GM12872 (cell line): ENCODE measurements around the gene THEM4.

Experiments
- CTCF ChIP-seq: IDR thresholded peaks from 3 replicates; pipeline ENCODE4 v1.5.1; 2011; ENCODE audit warnings: low read depth, mild to moderate bottlenecking, low read length, moderate library complexity; ENCODE audit not compliant: insufficient read depth

THEM4 gene

GRCh38 chr1:151924691-151925587 lies 15.6 kb upstream of the THEM4 start:
- TF ChIP-seq CTCF: no peak

DNA sequence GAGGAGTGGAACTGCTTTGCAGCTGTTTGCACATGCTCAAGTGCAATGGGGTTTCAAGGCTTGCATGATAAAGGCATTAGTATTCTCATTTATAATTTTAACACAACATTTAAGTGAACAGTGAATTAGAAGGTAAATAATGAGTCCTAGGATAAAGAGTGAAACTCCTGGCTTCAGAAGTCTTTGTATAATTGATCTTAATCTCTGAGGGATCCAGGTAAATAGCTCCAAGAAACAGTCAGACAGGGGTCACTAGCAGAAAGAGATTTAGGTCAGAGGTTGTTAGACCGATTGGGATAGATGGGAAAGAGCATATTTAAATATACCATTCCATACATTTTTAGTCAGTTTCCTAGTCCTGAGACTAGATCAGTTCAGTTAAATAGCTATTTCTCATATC lies 14.1 kb upstream of the THEM4 start:
- TF ChIP-seq CTCF: no peak

DNA sequence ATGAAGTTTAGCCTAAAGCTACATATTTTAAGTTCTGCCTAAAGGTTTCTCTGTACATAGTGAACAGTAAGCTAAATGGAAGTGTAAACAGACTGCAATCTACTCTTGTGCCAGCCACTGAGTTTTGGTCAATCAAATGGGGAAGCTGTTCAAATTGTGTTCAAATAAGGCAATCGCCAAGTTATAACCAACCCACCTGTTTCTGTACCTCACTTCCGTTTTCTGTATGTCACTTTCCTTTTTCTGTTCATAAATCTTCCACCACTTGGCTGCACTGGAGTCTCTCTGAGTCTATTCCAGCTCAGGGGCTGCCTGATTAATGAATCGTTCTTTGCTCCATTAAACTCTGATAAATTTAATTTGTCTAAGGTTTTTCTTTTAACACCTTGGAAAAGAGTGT lies 10.8 kb upstream of the THEM4 start:
- TF ChIP-seq CTCF: no peak

- TF ChIP-seq CTCF: no peak
These were observed 9.7 kb upstream of the THEM4 start for GRCh38 chr1:151918819-151919610.

GRCh38 chr1:151918156-151918555 lies 8.8 kb upstream of the THEM4 start:
- no peak for TF ChIP-seq CTCF

GRCh38 chr1:151916726-151917370 lies 7.5 kb upstream of the THEM4 start:
- TF ChIP-seq CTCF: no peak
